Stimulated activated CD4-positive, alpha-beta T cell treated with anti-CD3 and anti-CD28 coated beads, Interleukin-2, amount 100 ng/mL, for 24 hours (primary cell): ENCODE data around the gene ANGPTL1.
"Not testable (repeated sequence)": the region's sequence is repeated elsewhere in the genome, so short reads cannot be mapped to it uniquely, and the experiment has no call there.

Experiments
- DNase-seq, 2 donors: peaks; one replicate each; pipeline ENCODE4 v3.0.0-alpha.2; 2020

ANGPTL1 gene

GRCh38 chr1:178862864-178863263, 8.0 kb downstream of the ANGPTL1 start:
- DNase-seq, result no peak

GRCh38 chr1:178862416-178862815, 8.5 kb downstream of the ANGPTL1 start:
- no peak for DNase-seq

- DNase-seq, result no peak
Measured at GRCh38 chr1:178857126-178857525, 13.8 kb downstream of the ANGPTL1 start.

GRCh38 chr1:178849918-178850317, 21.0 kb downstream of the ANGPTL1 start:
- no peak for DNase-seq

GRCh38 chr1:178847919-178848318, 23.0 kb downstream of the ANGPTL1 start:
- not testable (repeated sequence) for DNase-seq

GRCh38 chr1:178847396-178847849, 23.5 kb downstream of the ANGPTL1 start:
- no peak for DNase-seq

- no peak for DNase-seq
Measured at GRCh38 chr1:178846306-178846705, 24.6 kb downstream of the ANGPTL1 start.

- no peak for DNase-seq
Measured at GRCh38 chr1:178844436-178844835, 26.4 kb downstream of the ANGPTL1 start.

- DNase-seq, result no peak
Measured at GRCh38 chr1:178825167-178825566, 45.7 kb downstream of the ANGPTL1 start.

GRCh38 chr1:178821134-178821866, 49.6 kb downstream of the ANGPTL1 start:
- DNase-seq, result no peak

GRCh38 chr1:178819123-178819522, 51.8 kb downstream of the ANGPTL1 start:
- DNase-seq, result no peak

- no peak for DNase-seq
Measured at GRCh38 chr1:178818416-178818815, 52.5 kb downstream of the ANGPTL1 start.

GRCh38 chr1:178810585-178810984, 60.3 kb downstream of the ANGPTL1 start:
- no peak for DNase-seq

- DNase-seq, result no peak
Measured at GRCh38 chr1:178808529-178808928, 62.3 kb downstream of the ANGPTL1 start.

- DNase-seq, result no peak
Measured at GRCh38 chr1:178806665-178807300, 64.1 kb downstream of the ANGPTL1 start.

GRCh38 chr1:178802873-178803272, 68.0 kb downstream of the ANGPTL1 start:
- no peak for DNase-seq
